Ishikawa (cell line): Measurements from ENCODE around the gene AKNA.

Experiments
- EGR1 ChIP-seq: IDR thresholded peaks from 2 replicates; pipeline ENCODE4 v1.6.1; 2012
- EP300 ChIP-seq: IDR thresholded peaks from 2 replicates; pipeline ENCODE4 v1.6.1; 2012; ENCODE audit warnings: borderline replicate concordance
- TAF1 ChIP-seq: IDR thresholded peaks from 2 replicates; pipeline ENCODE4 v1.6.1; 2012; ENCODE audit warnings: low read depth, mild to moderate bottlenecking
- TCF12 ChIP-seq: IDR thresholded peaks from 2 replicates; pipeline ENCODE4 v1.6.1; 2012; ENCODE audit warnings: low read depth
- TF ChIP-seq, protein P1 (sequence below): IDR thresholded peaks from 2 replicates; pipeline ENCODE4 v1.6.1; 2012; ENCODE audit warnings: low read depth, mild to moderate bottlenecking

DNA sequence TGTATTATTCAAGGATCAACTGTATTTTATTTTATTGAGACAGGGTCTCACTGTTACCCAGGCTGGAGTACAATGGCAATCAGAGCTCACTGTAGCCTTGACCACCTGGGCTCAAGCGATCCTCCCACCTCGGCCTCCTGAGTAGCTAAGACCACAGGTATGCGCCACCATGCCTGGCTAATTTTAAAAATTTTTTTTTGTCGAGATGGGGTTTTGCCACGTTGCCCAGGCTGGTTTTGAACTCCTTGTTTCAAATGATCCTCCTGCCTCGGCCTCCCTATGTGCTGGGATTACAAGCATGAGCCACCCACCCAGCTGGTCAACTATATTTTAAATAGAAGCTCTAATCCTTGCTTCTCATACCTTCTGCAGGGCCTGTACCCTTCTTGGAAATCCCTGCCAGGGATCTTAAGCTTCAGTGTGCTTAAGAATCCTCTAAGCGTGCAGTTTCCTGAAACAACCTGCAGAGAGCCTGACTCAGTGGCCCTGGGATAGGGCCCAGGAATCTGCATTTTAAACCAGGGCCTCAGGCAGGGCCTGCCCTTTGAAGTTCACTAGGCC, 2.9 kb downstream of the AKNA start:
- TF ChIP-seq, protein P1, sequence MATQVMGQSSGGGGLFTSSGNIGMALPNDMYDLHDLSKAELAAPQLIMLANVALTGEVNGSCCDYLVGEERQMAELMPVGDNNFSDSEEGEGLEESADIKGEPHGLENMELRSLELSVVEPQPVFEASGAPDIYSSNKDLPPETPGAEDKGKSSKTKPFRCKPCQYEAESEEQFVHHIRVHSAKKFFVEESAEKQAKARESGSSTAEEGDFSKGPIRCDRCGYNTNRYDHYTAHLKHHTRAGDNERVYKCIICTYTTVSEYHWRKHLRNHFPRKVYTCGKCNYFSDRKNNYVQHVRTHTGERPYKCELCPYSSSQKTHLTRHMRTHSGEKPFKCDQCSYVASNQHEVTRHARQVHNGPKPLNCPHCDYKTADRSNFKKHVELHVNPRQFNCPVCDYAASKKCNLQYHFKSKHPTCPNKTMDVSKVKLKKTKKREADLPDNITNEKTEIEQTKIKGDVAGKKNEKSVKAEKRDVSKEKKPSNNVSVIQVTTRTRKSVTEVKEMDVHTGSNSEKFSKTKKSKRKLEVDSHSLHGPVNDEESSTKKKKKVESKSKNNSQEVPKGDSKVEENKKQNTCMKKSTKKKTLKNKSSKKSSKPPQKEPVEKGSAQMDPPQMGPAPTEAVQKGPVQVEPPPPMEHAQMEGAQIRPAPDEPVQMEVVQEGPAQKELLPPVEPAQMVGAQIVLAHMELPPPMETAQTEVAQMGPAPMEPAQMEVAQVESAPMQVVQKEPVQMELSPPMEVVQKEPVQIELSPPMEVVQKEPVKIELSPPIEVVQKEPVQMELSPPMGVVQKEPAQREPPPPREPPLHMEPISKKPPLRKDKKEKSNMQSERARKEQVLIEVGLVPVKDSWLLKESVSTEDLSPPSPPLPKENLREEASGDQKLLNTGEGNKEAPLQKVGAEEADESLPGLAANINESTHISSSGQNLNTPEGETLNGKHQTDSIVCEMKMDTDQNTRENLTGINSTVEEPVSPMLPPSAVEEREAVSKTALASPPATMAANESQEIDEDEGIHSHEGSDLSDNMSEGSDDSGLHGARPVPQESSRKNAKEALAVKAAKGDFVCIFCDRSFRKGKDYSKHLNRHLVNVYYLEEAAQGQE: no peak
- no peak for TF ChIP-seq EP300
- TF ChIP-seq TCF12: no peak
- no peak for TF ChIP-seq TAF1
- TF ChIP-seq EGR1: no peak
